HG03378 (cell line): ENCODE results near the gene PXYLP1.
"Not testable (repeated sequence)": the region's sequence is repeated elsewhere in the genome, so short reads cannot be mapped to it uniquely, and the experiment has no call there.

Experiments
- ATAC-seq: cut with Tn5 transposase; IDR thresholded peaks from one replicate; pipeline ENCODE4 v1.9.1; 2021; ENCODE audit warnings: mild to moderate bottlenecking, moderate library complexity; ENCODE audit not compliant: unreplicated experiment

Gene PXYLP1

GRCh38 chr3:141231101-141231951 lies at the start of gene PXYLP1:
PXYLP1 (plus strand) TSS chr3:141231825; CDS start chr3:141260176, 28,351 bp downstream.
- ATAC-seq: peak; percentile 88

GRCh38 chr3:141183606-141184005 lies 48.0 kb upstream of the PXYLP1 start:
- no peak for ATAC-seq

- ATAC-seq: no peak
Measured at GRCh38 chr3:141184430-141184829, 47.2 kb upstream of the PXYLP1 start.

GRCh38 chr3:141191097-141191749 lies 40.4 kb upstream of the PXYLP1 start:
- ATAC-seq: no peak

GRCh38 chr3:141192345-141192744 lies 39.3 kb upstream of the PXYLP1 start:
- ATAC-seq: peak; percentile 97

GRCh38 chr3:141193066-141193830 lies 38.4 kb upstream of the PXYLP1 start:
- no peak for ATAC-seq

GRCh38 chr3:141201122-141201521 lies 30.5 kb upstream of the PXYLP1 start:
- no peak for ATAC-seq

GRCh38 chr3:141202682-141203081 lies 28.9 kb upstream of the PXYLP1 start:
- ATAC-seq: no peak

GRCh38 chr3:141203866-141204265 lies 27.8 kb upstream of the PXYLP1 start:
- no peak for ATAC-seq

GRCh38 chr3:141204343-141204742 lies 27.3 kb upstream of the PXYLP1 start:
- no peak for ATAC-seq

- not testable (repeated sequence) for ATAC-seq
Measured at GRCh38 chr3:141211306-141211705, 20.3 kb upstream of the PXYLP1 start.

GRCh38 chr3:141212101-141212500 lies 19.5 kb upstream of the PXYLP1 start:
- no peak for ATAC-seq

- ATAC-seq: no peak
Measured at GRCh38 chr3:141212555-141212954, 19.1 kb upstream of the PXYLP1 start.

GRCh38 chr3:141216975-141217374 lies 14.7 kb upstream of the PXYLP1 start:
- ATAC-seq: no peak

- ATAC-seq: no peak
Measured at GRCh38 chr3:141217389-141217788, 14.2 kb upstream of the PXYLP1 start.

GRCh38 chr3:141218162-141218835 lies 13.3 kb upstream of the PXYLP1 start:
- ATAC-seq: no peak

- ATAC-seq: no peak
Measured at GRCh38 chr3:141218926-141219325, 12.7 kb upstream of the PXYLP1 start.

GRCh38 chr3:141223673-141224166 lies 7.9 kb upstream of the PXYLP1 start:
- ATAC-seq: no peak

GRCh38 chr3:141225939-141226338 lies 5.7 kb upstream of the PXYLP1 start:
- ATAC-seq: no peak

GRCh38 chr3:141227216-141227615 lies 4.4 kb upstream of the PXYLP1 start:
- ATAC-seq: no peak

- no peak for ATAC-seq
Measured at GRCh38 chr3:141227752-141228151, 3.9 kb upstream of the PXYLP1 start.
